ENCODE data around the gene SCG2. TPM values are rescaled to one million over a fixed set of nuclear protein-coding genes. Genes with fewer than 3 reads are reported as not detected.
A peak's percentile ranks its signal among the peaks of the same experiment; 100 is the strongest.

SCG2 gene
- polyA plus RNA-seq, 1 donor from 2014 or later, result 37.3 TPM

DNA sequence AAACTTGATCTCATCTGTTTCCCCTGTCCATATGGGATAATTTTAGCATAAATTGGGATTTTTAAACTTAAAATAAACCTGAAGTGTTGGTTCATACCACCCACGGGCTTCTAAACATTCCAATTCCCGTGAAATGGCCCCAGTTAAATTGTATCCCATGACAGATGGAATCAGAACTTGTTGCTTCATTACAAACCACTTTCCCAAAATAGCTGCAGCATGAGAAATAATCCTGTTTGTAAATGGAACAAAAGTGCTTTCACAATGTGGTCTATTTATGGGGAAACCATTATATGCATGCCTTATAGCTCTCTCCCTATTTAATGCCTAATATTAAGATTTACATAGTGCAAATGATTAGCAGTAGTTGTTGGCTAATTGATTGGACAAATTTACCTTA is 15.9 kb downstream of the SCG2 start:
- no peaks in the 10 kb centered on the region for H3K79me2 ChIP-seq (replicated peaks; ENCODE audit: insufficient read depth, low read length)
- no peak for TF ChIP-seq RAD21 (conservative IDR thresholded peaks at IDR 0.05)
- TF ChIP-seq EP300 (conservative IDR thresholded peaks at IDR 0.05; ENCODE audit: poor library complexity, severe bottlenecking), result no peak
- TF ChIP-seq, protein P1, sequence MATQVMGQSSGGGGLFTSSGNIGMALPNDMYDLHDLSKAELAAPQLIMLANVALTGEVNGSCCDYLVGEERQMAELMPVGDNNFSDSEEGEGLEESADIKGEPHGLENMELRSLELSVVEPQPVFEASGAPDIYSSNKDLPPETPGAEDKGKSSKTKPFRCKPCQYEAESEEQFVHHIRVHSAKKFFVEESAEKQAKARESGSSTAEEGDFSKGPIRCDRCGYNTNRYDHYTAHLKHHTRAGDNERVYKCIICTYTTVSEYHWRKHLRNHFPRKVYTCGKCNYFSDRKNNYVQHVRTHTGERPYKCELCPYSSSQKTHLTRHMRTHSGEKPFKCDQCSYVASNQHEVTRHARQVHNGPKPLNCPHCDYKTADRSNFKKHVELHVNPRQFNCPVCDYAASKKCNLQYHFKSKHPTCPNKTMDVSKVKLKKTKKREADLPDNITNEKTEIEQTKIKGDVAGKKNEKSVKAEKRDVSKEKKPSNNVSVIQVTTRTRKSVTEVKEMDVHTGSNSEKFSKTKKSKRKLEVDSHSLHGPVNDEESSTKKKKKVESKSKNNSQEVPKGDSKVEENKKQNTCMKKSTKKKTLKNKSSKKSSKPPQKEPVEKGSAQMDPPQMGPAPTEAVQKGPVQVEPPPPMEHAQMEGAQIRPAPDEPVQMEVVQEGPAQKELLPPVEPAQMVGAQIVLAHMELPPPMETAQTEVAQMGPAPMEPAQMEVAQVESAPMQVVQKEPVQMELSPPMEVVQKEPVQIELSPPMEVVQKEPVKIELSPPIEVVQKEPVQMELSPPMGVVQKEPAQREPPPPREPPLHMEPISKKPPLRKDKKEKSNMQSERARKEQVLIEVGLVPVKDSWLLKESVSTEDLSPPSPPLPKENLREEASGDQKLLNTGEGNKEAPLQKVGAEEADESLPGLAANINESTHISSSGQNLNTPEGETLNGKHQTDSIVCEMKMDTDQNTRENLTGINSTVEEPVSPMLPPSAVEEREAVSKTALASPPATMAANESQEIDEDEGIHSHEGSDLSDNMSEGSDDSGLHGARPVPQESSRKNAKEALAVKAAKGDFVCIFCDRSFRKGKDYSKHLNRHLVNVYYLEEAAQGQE (IDR thresholded peaks at IDR 0.05; ENCODE audit: borderline replicate concordance), result no peak
- TF ChIP-seq EZH2 (IDR thresholded peaks at IDR 0.05; ENCODE audit: borderline replicate concordance, insufficient read depth, low read length, poor library complexity, severe bottlenecking), result no peak
- TF ChIP-seq MXI1 (conservative IDR thresholded peaks at IDR 0.05; ENCODE audit: poor library complexity, severe bottlenecking), result no peak
- TF ChIP-seq, protein P2, sequence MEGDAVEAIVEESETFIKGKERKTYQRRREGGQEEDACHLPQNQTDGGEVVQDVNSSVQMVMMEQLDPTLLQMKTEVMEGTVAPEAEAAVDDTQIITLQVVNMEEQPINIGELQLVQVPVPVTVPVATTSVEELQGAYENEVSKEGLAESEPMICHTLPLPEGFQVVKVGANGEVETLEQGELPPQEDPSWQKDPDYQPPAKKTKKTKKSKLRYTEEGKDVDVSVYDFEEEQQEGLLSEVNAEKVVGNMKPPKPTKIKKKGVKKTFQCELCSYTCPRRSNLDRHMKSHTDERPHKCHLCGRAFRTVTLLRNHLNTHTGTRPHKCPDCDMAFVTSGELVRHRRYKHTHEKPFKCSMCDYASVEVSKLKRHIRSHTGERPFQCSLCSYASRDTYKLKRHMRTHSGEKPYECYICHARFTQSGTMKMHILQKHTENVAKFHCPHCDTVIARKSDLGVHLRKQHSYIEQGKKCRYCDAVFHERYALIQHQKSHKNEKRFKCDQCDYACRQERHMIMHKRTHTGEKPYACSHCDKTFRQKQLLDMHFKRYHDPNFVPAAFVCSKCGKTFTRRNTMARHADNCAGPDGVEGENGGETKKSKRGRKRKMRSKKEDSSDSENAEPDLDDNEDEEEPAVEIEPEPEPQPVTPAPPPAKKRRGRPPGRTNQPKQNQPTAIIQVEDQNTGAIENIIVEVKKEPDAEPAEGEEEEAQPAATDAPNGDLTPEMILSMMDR (IDR thresholded peaks at IDR 0.05; ENCODE audit: poor library complexity, severe bottlenecking), result no peak
- no peak for TF ChIP-seq POLR2AphosphoS5 (IDR thresholded peaks at IDR 0.05)
- no peak for TF ChIP-seq TAF1 (IDR thresholded peaks at IDR 0.05; ENCODE audit: low read depth)
- TF ChIP-seq SMC3 (conservative IDR thresholded peaks at IDR 0.05; ENCODE audit: poor library complexity), result no peak
- no peaks in the 10 kb centered on the region for H3K9me3 ChIP-seq (ENCODE audit: low read length)
- no peak overlapping the region for H3K4me3 ChIP-seq (ENCODE audit: low read length)
- H3K27ac ChIP-seq (ENCODE audit: low read length), result no peak overlapping the region
- no peaks in the 10 kb centered on the region for H3K27me3 ChIP-seq (ENCODE audit: insufficient read depth, low read depth, low read length)
- no peak overlapping the region for H3K4me2 ChIP-seq (ENCODE audit: low read length)
- no peaks in the 10 kb centered on the region for H3K9me2 ChIP-seq (ENCODE audit: insufficient read depth, low read length)
- no peak overlapping the region for H3K9ac ChIP-seq (ENCODE audit: low read length)
- H3K36me3 ChIP-seq (ENCODE audit: insufficient read depth, low read length), result no peaks in the 10 kb centered on the region
- no peak overlapping the region for H2AFZ ChIP-seq (ENCODE audit: low read depth, low read length)
- no peaks in the 10 kb centered on the region for H3F3A ChIP-seq (ENCODE audit: insufficient read depth, low read length, poor library complexity, severe bottlenecking)
- no peaks in the 10 kb centered on the region for H4K20me1 ChIP-seq (ENCODE audit: insufficient read depth)

DNA sequence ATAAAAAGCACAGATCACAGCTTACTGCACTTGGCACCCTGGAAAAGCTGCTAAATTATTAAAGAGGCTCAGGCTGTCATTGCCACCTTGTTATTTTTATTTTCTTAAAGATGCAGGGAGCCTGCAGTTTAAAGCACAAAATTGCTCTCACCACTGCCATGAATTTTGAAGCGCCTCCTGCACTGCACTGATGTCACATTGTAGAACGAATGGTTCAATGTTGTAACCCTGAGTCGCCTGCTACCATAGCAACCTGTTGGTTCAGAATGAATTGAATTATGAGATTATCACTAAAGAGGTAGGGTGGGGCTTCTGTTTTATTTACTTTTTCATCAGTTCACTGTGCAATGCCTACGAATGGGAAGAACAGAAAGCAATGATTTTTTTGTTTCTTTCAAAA is 16.5 kb downstream of the SCG2 start:
- no peaks in the 10 kb centered on the region for H4K20me1 ChIP-seq (ENCODE audit: insufficient read depth)
- H2AFZ ChIP-seq (ENCODE audit: low read depth, low read length), result no peak overlapping the region
- peak overlapping the region; percentile 1 for H3K27ac ChIP-seq (ENCODE audit: low read length)
- no peak overlapping the region for H3K9ac ChIP-seq (ENCODE audit: low read length)
- H3K4me2 ChIP-seq (ENCODE audit: low read length), result no peak overlapping the region
- no peaks in the 10 kb centered on the region for H3K9me3 ChIP-seq (ENCODE audit: low read length)
- no peaks in the 10 kb centered on the region for H3K27me3 ChIP-seq (ENCODE audit: insufficient read depth, low read depth, low read length)
- TF ChIP-seq EZH2 (IDR thresholded peaks at IDR 0.05; ENCODE audit: borderline replicate concordance, insufficient read depth, low read length, poor library complexity, severe bottlenecking), result no peak
- TF ChIP-seq RAD21 (conservative IDR thresholded peaks at IDR 0.05), result no peak
- no peak for TF ChIP-seq MXI1 (conservative IDR thresholded peaks at IDR 0.05; ENCODE audit: poor library complexity, severe bottlenecking)
- TF ChIP-seq, protein P1 (IDR thresholded peaks at IDR 0.05; ENCODE audit: borderline replicate concordance), result no peak
- TF ChIP-seq, protein P2 (IDR thresholded peaks at IDR 0.05; ENCODE audit: poor library complexity, severe bottlenecking), result no peak
- TF ChIP-seq POLR2AphosphoS5 (IDR thresholded peaks at IDR 0.05), result no peak
- TF ChIP-seq TAF1 (IDR thresholded peaks at IDR 0.05; ENCODE audit: low read depth), result no peak
- TF ChIP-seq SMC3 (conservative IDR thresholded peaks at IDR 0.05; ENCODE audit: poor library complexity), result no peak
- TF ChIP-seq EP300 (conservative IDR thresholded peaks at IDR 0.05; ENCODE audit: poor library complexity, severe bottlenecking), result no peak
- H3K4me3 ChIP-seq (ENCODE audit: low read length), result no peak overlapping the region
- no peaks in the 10 kb centered on the region for H3K9me2 ChIP-seq (ENCODE audit: insufficient read depth, low read length)
- no peaks in the 10 kb centered on the region for H3F3A ChIP-seq (ENCODE audit: insufficient read depth, low read length, poor library complexity, severe bottlenecking)
- H3K36me3 ChIP-seq (ENCODE audit: insufficient read depth, low read length), result no peaks in the 10 kb centered on the region
- H3K79me2 ChIP-seq (replicated peaks; ENCODE audit: insufficient read depth, low read length), result no peaks in the 10 kb centered on the region
